Trophoblast cell (in vitro differentiated cells and primary cell): ENCODE results near the gene UGT1A7.
"Not testable (repeated sequence)": the region's sequence is repeated elsewhere in the genome, so short reads cannot be mapped to it uniquely, and the experiment has no call there.

ENCODE experiments used
- DNase-seq, 2 donors: peaks; one replicate each; pipeline ENCODE4 v3.0.0-alpha.2; 2016
- H2AFZ ChIP-seq: 2 replicates; pipeline ENCODE4 v1.6.1; 2013; ENCODE audit warnings: low read length, moderate library complexity, mild to moderate bottlenecking; ENCODE audit not compliant: insufficient read depth, poor library complexity
- H2AK5ac ChIP-seq: 2 replicates; pipeline ENCODE4 v1.6.1; 2013; ENCODE audit warnings: mild to moderate bottlenecking, low read length
- H2BK120ac ChIP-seq: 2 replicates; pipeline ENCODE4 v1.6.1; 2013; ENCODE audit warnings: low read length, mild to moderate bottlenecking, moderate library complexity; ENCODE audit not compliant: insufficient read depth, poor library complexity
- H2BK12ac ChIP-seq: 2 replicates; pipeline ENCODE4 v1.6.1; 2013; ENCODE audit warnings: mild to moderate bottlenecking, low read length, moderate library complexity
- H2BK5ac ChIP-seq: 2 replicates; pipeline ENCODE4 v1.6.1; 2013; ENCODE audit warnings: low read length, low read depth, moderate library complexity, mild to moderate bottlenecking; ENCODE audit not compliant: poor library complexity
- H3K14ac ChIP-seq: 2 replicates; pipeline ENCODE4 v1.6.1; 2013; ENCODE audit warnings: mild to moderate bottlenecking, low read length
- H3K18ac ChIP-seq: 2 replicates; pipeline ENCODE4 v1.6.1; 2013; ENCODE audit warnings: mild to moderate bottlenecking, low read length
- H3K23ac ChIP-seq: 2 replicates; pipeline ENCODE4 v1.6.1; 2013; ENCODE audit warnings: low read length
- H3K27ac ChIP-seq: 2 replicates; pipeline ENCODE4 v1.5.1; 2013; ENCODE audit warnings: low read depth, mild to moderate bottlenecking, inconsistent platforms, low read length, moderate library complexity
- H3K27me3 ChIP-seq: 2 replicates; pipeline ENCODE4 v1.6.1; 2013; ENCODE audit warnings: inconsistent platforms, mild to moderate bottlenecking, low read length, moderate library complexity; ENCODE audit not compliant: insufficient read depth
- H3K36me3 ChIP-seq, 2 experiments: 1 replicate in 1 of 2; 2 replicates in 1 of 2; pipeline ENCODE4 v1.6.1; 2013; ENCODE audit warnings: low read length in 2 of 2, mild to moderate bottlenecking in 2 of 2, moderate library complexity in 1 of 2; ENCODE audit not compliant: insufficient read depth in 2 of 2, control insufficient read depth in 1 of 2
- H3K4ac ChIP-seq: 2 replicates; pipeline ENCODE4 v1.6.1; 2013; ENCODE audit warnings: low read depth, mild to moderate bottlenecking, low read length, moderate library complexity
- H3K4me1 ChIP-seq, 2 experiments: 1 replicate in 1 of 2; 2 replicates in 1 of 2; pipeline ENCODE4 v1.6.1; 2013; ENCODE audit warnings: low read length in 2 of 2, mild to moderate bottlenecking in 2 of 2, moderate library complexity in 1 of 2; ENCODE audit not compliant: insufficient read depth in 2 of 2, control insufficient read depth in 1 of 2
- H3K4me2 ChIP-seq: 2 replicates; pipeline ENCODE4 v1.6.1; 2013; ENCODE audit warnings: inconsistent platforms, mild to moderate bottlenecking, low read length, moderate library complexity
- H3K4me3 ChIP-seq: 2 replicates; pipeline ENCODE4 v1.5.1; 2013; ENCODE audit warnings: mild to moderate bottlenecking, low read depth, low read length, inconsistent platforms
- H3K79me1 ChIP-seq: one replicate; pipeline ENCODE4 v1.6.1; 2013; ENCODE audit warnings: low read length
- H3K79me2 ChIP-seq: 2 replicates; pipeline ENCODE4 v1.6.1; 2013; ENCODE audit warnings: low read length, mild to moderate bottlenecking; ENCODE audit not compliant: control insufficient read depth, insufficient read depth, poor library complexity
- H3K9ac ChIP-seq: 2 replicates; pipeline ENCODE4 v1.6.1; 2013; ENCODE audit warnings: mild to moderate bottlenecking, low read length
- H3K9me3 ChIP-seq: 2 replicates; pipeline ENCODE4 v1.6.1; 2013; ENCODE audit warnings: low read depth, mild to moderate bottlenecking, control low read depth, inconsistent platforms, low read length; ENCODE audit not compliant: insufficient read depth
- H4K12ac ChIP-seq: 2 replicates; pipeline ENCODE4 v1.6.1; 2013; ENCODE audit warnings: low read depth, mild to moderate bottlenecking, low read length, moderate library complexity
- H4K8ac ChIP-seq: 2 replicates; pipeline ENCODE4 v1.6.1; 2013; ENCODE audit warnings: low read depth, mild to moderate bottlenecking, low read length, moderate library complexity
- H4K91ac ChIP-seq: one replicate; pipeline ENCODE4 v1.6.1; 2013; ENCODE audit warnings: low read depth, mild to moderate bottlenecking, low read length, moderate library complexity
- WGBS: extraction: QIAGEN DNeasy Blood & Tissue Kit; methylation state at CpG from one replicate; pipeline ENCODE4 v1.1.7; 2013; ENCODE audit warnings: missing lambda C conversion rate; ENCODE audit not compliant: insufficient read length, insufficient coverage; ENCODE audit errors: extremely low coverage; 5-methylcytosine and 5-hydroxymethylcytosine counted together

The UGT1A7 gene

GRCh38 chr2:233747283-233747544, 65.5 kb downstream of the UGT1A7 start:
- Histone ChIP-seq H2BK5ac (no peak overlapping the region), H3K4ac (no peak overlapping the region), H2BK120ac (no peak overlapping the region), H3K36me3 (no peaks in the 10 kb centered on the region), H3K4me3 (no peak overlapping the region), H2BK12ac (no peak overlapping the region), H4K91ac (no peak overlapping the region), H3K4me2 (no peak overlapping the region), H3K79me2 (no peaks in the 10 kb centered on the region), H3K9ac (no peak overlapping the region), H3K27ac (no peak overlapping the region), H2AK5ac (no peak overlapping the region), H4K12ac (no peak overlapping the region), H3K18ac (no peak overlapping the region), H3K79me1 (no peaks in the 10 kb centered on the region), H3K14ac (no peak overlapping the region), H2AFZ (no peak overlapping the region), H3K4me1 (no peaks in the 10 kb centered on the region), H3K9me3 (peaks cover 17% of the 10 kb centered on the region), H3K23ac (no peak overlapping the region), H4K8ac (no peak overlapping the region), H3K27me3 (no peaks in the 10 kb centered on the region)
- WGBS, result no CpG with 5 or more reads among the region's 6 CpGs
- DNase-seq, result no peak

GRCh38 chr2:233750689-233751088, 69.0 kb downstream of the UGT1A7 start:
- H2BK12ac ChIP-seq, H3K9ac ChIP-seq, H3K14ac ChIP-seq, H3K27ac ChIP-seq, H4K8ac ChIP-seq, H2BK5ac ChIP-seq, H3K4ac ChIP-seq, H3K4me2 ChIP-seq, H3K4me3 ChIP-seq, H2AFZ ChIP-seq, H3K23ac ChIP-seq, H4K91ac ChIP-seq, H2AK5ac ChIP-seq, H3K27me3 ChIP-seq, DNase-seq, H3K18ac ChIP-seq, H3K36me3 ChIP-seq, H2BK120ac ChIP-seq, H3K79me1 ChIP-seq, H3K4me1 ChIP-seq, H4K12ac ChIP-seq, H3K79me2 ChIP-seq: not testable (repeated sequence)
- H3K9me3 ChIP-seq, result peaks cover 16% of the 10 kb centered on the region
- WGBS, result no CpG with 5 or more reads among the region's 2 CpGs

- H2BK120ac ChIP-seq, H3K9ac ChIP-seq, H2BK5ac ChIP-seq, H3K36me3 ChIP-seq, H3K79me2 ChIP-seq, H2AK5ac ChIP-seq, DNase-seq, H3K27ac ChIP-seq, H3K4me2 ChIP-seq, H3K4me1 ChIP-seq, H3K14ac ChIP-seq, H2AFZ ChIP-seq, H4K91ac ChIP-seq, H3K4me3 ChIP-seq, H2BK12ac ChIP-seq, H3K18ac ChIP-seq, H3K27me3 ChIP-seq, H3K79me1 ChIP-seq, H4K12ac ChIP-seq, H3K23ac ChIP-seq, H3K4ac ChIP-seq, H4K8ac ChIP-seq: not testable (repeated sequence)
- WGBS, result no CpG with 5 or more reads among the region's 2 CpGs
- H3K9me3 ChIP-seq, result peaks cover 16% of the 10 kb centered on the region
Measured at GRCh38 chr2:233751212-233752009, 69.7 kb downstream of the UGT1A7 start.

- H2BK120ac ChIP-seq, result no peak overlapping the region
- H4K8ac ChIP-seq, result no peak overlapping the region
- H3K27ac ChIP-seq, result no peak overlapping the region
- no peak overlapping the region for H3K18ac ChIP-seq
- H2BK12ac ChIP-seq, result no peak overlapping the region
- H3K4me1 ChIP-seq, result no peaks in the 10 kb centered on the region
- no peak for DNase-seq
- H4K91ac ChIP-seq, result no peak overlapping the region
- H3K79me1 ChIP-seq, result no peaks in the 10 kb centered on the region
- no peaks in the 10 kb centered on the region for H3K27me3 ChIP-seq
- peaks cover 11% of the 10 kb centered on the region for H3K9me3 ChIP-seq
- H3K14ac ChIP-seq, result no peak overlapping the region
- H3K4me3 ChIP-seq, result no peak overlapping the region
- no peaks in the 10 kb centered on the region for H3K79me2 ChIP-seq
- no peak overlapping the region for H2BK5ac ChIP-seq
- no peak overlapping the region for H3K9ac ChIP-seq
- H3K23ac ChIP-seq, result no peak overlapping the region
- H3K36me3 ChIP-seq, result no peaks in the 10 kb centered on the region
- H2AK5ac ChIP-seq, result no peak overlapping the region
- no CpG with 5 or more reads among the region's 44 CpGs for WGBS
- no peak overlapping the region for H2AFZ ChIP-seq
- no peak overlapping the region for H4K12ac ChIP-seq
- no peak overlapping the region for H3K4me2 ChIP-seq
- no peak overlapping the region for H3K4ac ChIP-seq
Measured at GRCh38 chr2:233754872-233755611, 73.3 kb downstream of the UGT1A7 start.
